ENCODE measurements around the gene ODF2L. TPM values are rescaled to one million over a fixed set of nuclear protein-coding genes. Genes with fewer than 3 reads are reported as not detected.

The ODF2L gene
- total RNA-seq, 1 experiment from 2014 or later, result 27.3 TPM

- H2BK5ac ChIP-seq (ENCODE audit: insufficient read length, low read length), result no peak overlapping the region
Observed at GRCh38 chr1:86419277-86419903, 23.3 kb upstream of the ODF2L start.

More at GRCh38 chr1:86419277-86419903, 23.3 kb upstream of the ODF2L start:
- Histone ChIP-seq H3T11ph (ENCODE audit: low read length) (no peak overlapping the region), H4K20me1 (ENCODE audit: control insufficient read depth, insufficient read depth, insufficient read length) (no peaks in the 10 kb centered on the region), H3K79me2 (ENCODE audit: insufficient read depth, low read length) (no peaks in the 10 kb centered on the region), H2BK20ac (ENCODE audit: low read depth, low read length, poor library complexity, severe bottlenecking) (no peak overlapping the region), H3K18ac (ENCODE audit: insufficient read length, low read depth, low read length) (no peak overlapping the region), H4K91ac (ENCODE audit: insufficient read length, low read depth, low read length) (no peak overlapping the region), H3K4me1 (ENCODE audit: insufficient read depth, low read length) (no peaks in the 10 kb centered on the region), H3K23me2 (ENCODE audit: insufficient read length, low read depth, low read length, poor library complexity, severe bottlenecking) (no peaks in the 10 kb centered on the region), H3K27ac (ENCODE audit: insufficient read length, low read depth, low read length) (no peak overlapping the region), H3K56ac (ENCODE audit: insufficient read length, low read depth, low read length) (no peak overlapping the region), H2BK12ac (ENCODE audit: insufficient read length, low read depth, low read length) (no peak overlapping the region), H3K4ac (ENCODE audit: low read depth, low read length) (no peak overlapping the region), H4K5ac (ENCODE audit: insufficient read length, low read depth, low read length) (no peak overlapping the region), H2AFZ (ENCODE audit: low read length) (peak overlapping the region; percentile 7), H3K9ac (ENCODE audit: extremely low read depth, insufficient read length, low read length) (no peak overlapping the region), H2BK120ac (ENCODE audit: low read depth, low read length, poor library complexity, severe bottlenecking) (no peak overlapping the region), H3K27me3 (ENCODE audit: insufficient read depth, low read length) (no peaks in the 10 kb centered on the region), H3K79me1 (ENCODE audit: insufficient read depth, low read depth, low read length, poor library complexity, severe bottlenecking) (no peaks in the 10 kb centered on the region), H2BK15ac (ENCODE audit: low read depth, low read length) (no peak overlapping the region), H3K4me2 (ENCODE audit: insufficient read depth, insufficient read length, low read length) (no peak overlapping the region), H3K14ac (ENCODE audit: insufficient read depth, low read length) (no peak overlapping the region), H3K23ac (ENCODE audit: insufficient read length, low read depth, low read length) (no peak overlapping the region), H4K8ac (replicated peaks; ENCODE audit: insufficient read length, low read depth, low read length) (no peak overlapping the region), H2AK5ac (ENCODE audit: insufficient read length, low read length) (no peak overlapping the region), H3K9me3 (ENCODE audit: control insufficient read depth, low read depth, low read length) (no peaks in the 10 kb centered on the region)
- no CpG with 5 or more reads among the region's 4 CpGs for WGBS (ENCODE audit: extremely low coverage, insufficient read length, low lambda C conversion rate)
- DNase-seq, result no peak
- Mint-ChIP-seq H3K4me3 (no peak overlapping the region), H3K4me1 (peaks cover 2 to 9% of the 10 kb centered on the region in 2 experiments), H3K36me3 (ENCODE audit: insufficient read depth in 1 of 3, low read depth in 3 of 3) (no peaks in the 10 kb centered on the region), H3K27me3 (ENCODE audit: low read depth) (no peaks in the 10 kb centered on the region), H3K27ac (no peak overlapping the region), H3K9me3 (no peaks in the 10 kb centered on the region)
- TF ChIP-seq, protein P1, sequence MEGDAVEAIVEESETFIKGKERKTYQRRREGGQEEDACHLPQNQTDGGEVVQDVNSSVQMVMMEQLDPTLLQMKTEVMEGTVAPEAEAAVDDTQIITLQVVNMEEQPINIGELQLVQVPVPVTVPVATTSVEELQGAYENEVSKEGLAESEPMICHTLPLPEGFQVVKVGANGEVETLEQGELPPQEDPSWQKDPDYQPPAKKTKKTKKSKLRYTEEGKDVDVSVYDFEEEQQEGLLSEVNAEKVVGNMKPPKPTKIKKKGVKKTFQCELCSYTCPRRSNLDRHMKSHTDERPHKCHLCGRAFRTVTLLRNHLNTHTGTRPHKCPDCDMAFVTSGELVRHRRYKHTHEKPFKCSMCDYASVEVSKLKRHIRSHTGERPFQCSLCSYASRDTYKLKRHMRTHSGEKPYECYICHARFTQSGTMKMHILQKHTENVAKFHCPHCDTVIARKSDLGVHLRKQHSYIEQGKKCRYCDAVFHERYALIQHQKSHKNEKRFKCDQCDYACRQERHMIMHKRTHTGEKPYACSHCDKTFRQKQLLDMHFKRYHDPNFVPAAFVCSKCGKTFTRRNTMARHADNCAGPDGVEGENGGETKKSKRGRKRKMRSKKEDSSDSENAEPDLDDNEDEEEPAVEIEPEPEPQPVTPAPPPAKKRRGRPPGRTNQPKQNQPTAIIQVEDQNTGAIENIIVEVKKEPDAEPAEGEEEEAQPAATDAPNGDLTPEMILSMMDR (conservative IDR thresholded peaks at IDR 0.05), result peak; percentile 60
